Ascending aorta (tissue), 2 donors: ENCODE measurements around the gene CDX1. TPM values are rescaled to one million over a fixed set of nuclear protein-coding genes. Genes with fewer than 3 reads are reported as not detected.

Experiments
- DNase-seq, 2 donors: peaks; one replicate each; pipeline ENCODE4 v3.0.0-alpha.2; 2019; ENCODE audit warnings: low spot score in 2 of 2
- H3K27ac ChIP-seq, 2 donors: fragments of 200-600 bp; sonication (generic); one replicate each; pipeline ENCODE4 v1.5.1; 2016 to 2017; ENCODE audit warnings: mild to moderate bottlenecking in 1 of 2
- H3K27me3 ChIP-seq: fragments of 200-600 bp; sonication (generic); one replicate; pipeline ENCODE4 v1.5.1; 2017
- H3K36me3 ChIP-seq, 2 donors: fragments of 200-600 bp; sonication (generic); one replicate each; pipeline ENCODE4 v1.5.1; 2016
- H3K4me1 ChIP-seq, 2 donors: fragments of 200-600 bp; sonication (generic); one replicate each; pipeline ENCODE4 v1.5.1; 2016 to 2017; ENCODE audit warnings: mild to moderate bottlenecking in 1 of 2
- H3K4me3 ChIP-seq, 2 donors: fragments of 200-600 bp; sonication (generic); one replicate each; pipeline ENCODE4 v1.5.1; 2016 to 2017; ENCODE audit warnings: mild to moderate bottlenecking in 1 of 2
- H3K9me3 ChIP-seq, 2 donors: fragments of 200-600 bp; sonication (generic); one replicate each; pipeline ENCODE4 v1.5.1; 2016
- CTCF ChIP-seq, 3 experiments: fragments of 200-600 bp in 2 of 3; fragments of 450-650 bp in 1 of 3; sonication (generic) in 2 of 3; IDR thresholded peaks; one replicate each; pipeline ENCODE4 v1.5.1; 2016 to 2019; ENCODE audit warnings: antibody characterized with exemption in 3 of 3, mild to moderate bottlenecking in 1 of 3, moderate library complexity in 1 of 3
- intact Hi-C: fragments of 100-400 bp; cut with DNase I; formaldehyde crosslinking; loops from one replicate; pipeline ENCODE4 v1.15.1; 2023
- total RNA-seq: library from RNA; depleted of rRNA; stranded (reverse); fragments of >200 nt; gene quantifications from one replicate; pipeline ENCODE4 v1.1.0, GENCODE V29; 2016

CDX1 gene
- total RNA-seq, 1 donor from 2014 or later, result not detected

DNA sequence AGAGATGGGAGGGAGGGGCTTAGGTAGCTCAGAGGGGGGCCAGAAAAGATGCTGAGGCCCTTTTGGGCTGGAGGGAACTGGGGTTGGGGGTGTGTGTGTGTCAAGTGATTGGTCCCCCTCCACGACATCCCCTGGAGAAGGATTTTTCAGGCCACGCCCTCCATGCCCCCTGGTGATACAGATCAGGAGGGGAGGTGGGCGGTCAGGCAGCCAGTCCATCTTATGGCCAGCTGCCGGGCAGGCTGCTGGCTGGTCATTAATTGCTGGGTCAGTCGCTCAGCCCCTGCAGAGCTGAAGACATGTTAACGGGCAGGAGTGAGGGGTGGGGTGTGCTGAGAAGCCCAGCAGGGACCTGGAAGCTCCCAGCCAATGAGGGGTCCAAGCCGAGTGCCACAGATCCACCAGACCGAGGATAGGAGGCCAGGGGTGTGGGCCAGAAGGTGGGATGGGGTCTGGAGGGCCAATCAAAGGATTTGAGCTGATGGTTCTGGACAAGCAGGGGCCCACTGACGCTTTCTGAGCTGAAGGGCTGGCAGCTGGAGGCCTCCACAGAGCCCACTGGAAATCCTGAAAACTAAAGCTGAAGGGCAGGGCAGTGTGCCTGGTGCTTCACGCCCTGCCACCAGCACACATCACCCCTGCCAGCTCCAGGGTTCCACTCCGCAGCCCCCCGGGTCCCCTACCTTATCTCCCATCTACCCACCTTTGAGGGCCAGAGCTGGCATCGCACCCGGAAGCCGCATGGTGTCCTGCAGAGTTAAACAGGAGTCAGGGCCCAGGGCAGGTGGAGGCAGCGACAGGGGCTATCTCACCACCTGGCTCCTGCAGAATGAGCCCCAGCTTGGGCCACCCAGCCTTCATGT is 30.0 kb upstream of the CDX1 start:
- intact Hi-C loops, result loop anchor here (10.0 kb wide), 1 partner anchor 1538 kb away; no protein-coding TSS in a partner anchor
- Histone ChIP-seq H3K36me3 (peaks cover 15 to 48% of the 10 kb centered on the region in 2 donors), H3K27me3 (no peaks in the 10 kb centered on the region), H3K27ac (peak overlapping the region; percentile 98 to 99), H3K9me3 (no peaks in the 10 kb centered on the region), H3K4me3 (peak overlapping the region in 1 of 2 donors; percentile 43), H3K4me1 (peaks cover 67 to 97% of the 10 kb centered on the region in 2 donors)
- DNase-seq, result no peak
- no peak for TF ChIP-seq CTCF (IDR thresholded peaks at IDR 0.05)

GRCh38 chr5:150137168-150137957 is 29.2 kb upstream of the CDX1 start:
- DNase-seq, result no peak
- Histone ChIP-seq H3K4me1 (peaks cover 74 to 97% of the 10 kb centered on the region in 2 donors), H3K36me3 (peaks cover 8 to 42% of the 10 kb centered on the region in 2 donors), H3K9me3 (no peaks in the 10 kb centered on the region), H3K4me3 (peak overlapping the region in 1 of 2 donors; percentile 43), H3K27me3 (no peaks in the 10 kb centered on the region), H3K27ac (peak overlapping the region; percentile 98 to 99)
- no peak for TF ChIP-seq CTCF (IDR thresholded peaks at IDR 0.05)
- intact Hi-C loops, result loop anchor here (10.0 kb wide), 1 partner anchor 1537 kb away; no protein-coding TSS in a partner anchor

DNA sequence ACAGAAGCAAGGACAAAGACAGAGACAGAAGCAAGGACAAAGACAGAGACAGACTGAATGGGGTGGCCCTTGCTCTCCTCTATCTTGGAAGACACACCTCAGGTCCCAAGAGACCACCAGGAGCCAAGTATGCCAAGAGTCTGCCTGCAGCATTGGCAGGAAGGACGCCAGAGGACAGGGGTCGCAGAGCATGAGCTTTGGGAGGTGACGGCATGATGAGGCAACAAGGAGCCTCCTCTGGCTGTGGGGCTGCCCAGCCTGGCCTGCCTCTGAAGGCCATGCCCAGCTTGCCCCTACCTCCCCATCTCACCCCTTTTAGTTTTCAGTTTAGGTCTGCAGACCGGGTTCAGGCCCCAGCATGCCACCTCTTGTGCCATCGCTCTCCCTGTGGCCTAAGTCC is 28.6 kb upstream of the CDX1 start:
- DNase-seq, result no peak
- Histone ChIP-seq H3K27me3 (no peaks in the 10 kb centered on the region), H3K4me3 (peak overlapping the region; percentile 0 to 43), H3K36me3 (peaks cover 8 to 36% of the 10 kb centered on the region in 2 donors), H3K27ac (peak overlapping the region; percentile 98 to 99), H3K4me1 (peaks cover 71 to 96% of the 10 kb centered on the region in 2 donors), H3K9me3 (no peaks in the 10 kb centered on the region)
- no peak for TF ChIP-seq CTCF (IDR thresholded peaks at IDR 0.05)
- intact Hi-C loops, result loop anchor here (2.0 to 10.0 kb wide), 2 partner anchors 17 to 1537 kb away; partner anchors contain the start of gene PDGFRB

DNA sequence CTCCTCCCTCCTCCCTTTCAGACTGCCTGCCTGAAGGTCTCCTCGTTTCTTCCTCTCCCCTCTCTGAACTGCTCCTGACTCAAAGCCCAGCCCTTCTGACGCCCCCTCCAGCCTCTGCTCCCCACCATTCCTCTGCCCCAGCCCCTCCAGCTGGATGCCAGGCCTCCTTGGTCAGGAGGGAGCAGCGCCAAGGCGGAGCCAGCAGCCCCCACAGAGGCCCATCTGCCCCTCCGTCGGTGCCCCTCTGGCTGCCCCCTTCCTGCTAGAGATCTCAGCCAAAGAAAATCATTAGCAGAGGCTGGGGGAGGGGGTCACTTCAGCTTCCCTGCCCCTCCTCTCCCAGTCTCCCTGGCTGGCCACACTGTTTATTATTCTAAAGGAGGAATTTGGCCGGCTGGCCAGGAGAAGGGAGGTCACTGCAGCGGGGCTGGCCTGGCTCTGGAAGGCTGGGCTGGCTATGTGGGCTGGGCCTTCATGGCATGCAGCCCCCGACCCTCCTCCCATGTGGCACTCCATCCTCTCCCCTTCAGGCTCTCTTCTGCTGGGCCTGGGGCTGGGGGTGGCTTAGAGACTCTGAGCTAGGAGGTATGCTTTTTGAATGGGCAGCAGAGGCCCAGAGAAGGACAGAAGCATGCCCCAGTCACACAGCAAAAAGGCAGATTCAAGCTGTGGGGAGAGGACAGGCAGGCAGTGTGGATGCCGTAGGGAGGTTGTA is 27.9 kb upstream of the CDX1 start:
- H3K9me3 ChIP-seq, result no peaks in the 10 kb centered on the region
- H3K4me3 ChIP-seq, result peak overlapping the region; percentile 0 to 43
- intact Hi-C loops, result loop anchor here (2.0 to 10.0 kb wide), 2 partner anchors 16 to 1536 kb away; partner anchors contain the start of gene PDGFRB
- H3K27me3 ChIP-seq, result no peaks in the 10 kb centered on the region
- peak in 1 of 2 donors; percentile 93 for DNase-seq
- H3K4me1 ChIP-seq, result peaks cover 72 to 95% of the 10 kb centered on the region in 2 donors
- peak overlapping the region; percentile 98 to 99 for H3K27ac ChIP-seq
- peaks cover 3 to 29% of the 10 kb centered on the region in 2 donors for H3K36me3 ChIP-seq
- no peak for TF ChIP-seq CTCF (IDR thresholded peaks at IDR 0.05)

DNA sequence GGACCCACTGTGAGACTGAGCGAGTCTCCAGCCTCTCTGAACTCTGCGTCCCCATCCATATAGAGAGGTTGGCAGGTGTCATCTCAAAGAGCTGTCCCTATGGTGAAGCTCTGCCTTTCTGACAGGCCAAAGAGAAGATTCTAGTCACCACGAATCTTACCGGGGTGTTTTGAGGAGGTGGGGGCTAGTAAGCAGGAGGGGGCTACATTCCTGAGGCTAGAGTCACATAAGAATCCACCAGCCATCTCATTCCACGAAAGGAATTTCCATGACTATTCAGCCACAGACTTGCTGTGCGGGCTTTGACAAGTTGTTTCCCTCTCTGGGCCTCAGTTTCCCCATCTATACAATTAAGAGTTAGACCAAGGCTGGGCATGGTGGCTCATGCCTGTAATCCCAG is 27.2 kb upstream of the CDX1 start:
- H3K36me3 ChIP-seq, result peaks cover 3 to 23% of the 10 kb centered on the region in 2 donors
- no peak for DNase-seq
- peak overlapping the region in 1 of 2 donors; percentile 43 for H3K4me3 ChIP-seq

More for the DNA sequence above, 27.2 kb upstream of the CDX1 start:
- Histone ChIP-seq H3K9me3 (no peaks in the 10 kb centered on the region), H3K27me3 (no peaks in the 10 kb centered on the region), H3K4me1 (peaks cover 72 to 94% of the 10 kb centered on the region in 2 donors), H3K27ac (peak overlapping the region; percentile 98 to 99)
- intact Hi-C loops, result loop anchor here (2.0 to 10.0 kb wide), 2 partner anchors 15 to 1535 kb away; partner anchors contain the start of gene PDGFRB
- TF ChIP-seq CTCF (IDR thresholded peaks at IDR 0.05), result no peak
